PFSK-1 (cell line): ENCODE data around the gene LRBA.

Experiments
- POLR2AphosphoS5 ChIP-seq: IDR thresholded peaks from 2 replicates; pipeline ENCODE4 v1.6.1; 2012; ENCODE audit warnings: low read depth, mild to moderate bottlenecking, control low read depth, low read length, moderate library complexity
- SIN3A ChIP-seq: IDR thresholded peaks from 2 replicates; pipeline ENCODE4 v1.6.1; 2012; ENCODE audit warnings: mild to moderate bottlenecking, low read length, moderate library complexity, borderline replicate concordance; ENCODE audit not compliant: insufficient read depth
- TAF1 ChIP-seq: IDR thresholded peaks from 2 replicates; pipeline ENCODE4 v1.6.1; 2012; ENCODE audit warnings: low read length, control low read depth, borderline replicate concordance; ENCODE audit not compliant: insufficient read depth

- TF ChIP-seq POLR2AphosphoS5 (no peak), TAF1 (no peak), SIN3A (no peak)
Measured at GRCh38 chr4:150464523-150464922, 550.6 kb downstream of the LRBA start.
